Motor neuron (in vitro differentiated cells): ENCODE results near the gene TMEM205. TPM values are rescaled to one million over a fixed set of nuclear protein-coding genes. Genes with fewer than 3 reads are reported as not detected.
"Not testable (repeated sequence)": the region's sequence is repeated elsewhere in the genome, so short reads cannot be mapped to it uniquely, and the experiment has no call there.

Experiments used
- ATAC-seq, 8 experiments: fragments of 200-7000 bp; cut with Tn5 transposase; replicated peaks in 6 of 8; 2 replicates each; pipeline ENCODE4 v1.8.0; 2021; ENCODE audit warnings: mild to moderate bottlenecking in 8 of 8, moderate library complexity in 8 of 8
- H3K27ac ChIP-seq, 2 donors: fragments of 250-450 bp; sonication (Bioruptor Pico); 2 replicates each; pipeline ENCODE4 v1.9.0; 2021; ENCODE audit warnings: antibody characterized with exemption in 2 of 2, mild to moderate bottlenecking in 2 of 2, moderate library complexity in 1 of 2
- H3K4me1 ChIP-seq, 2 donors: fragments of 250-450 bp; sonication (Bioruptor Pico); replicated peaks in 1 of 2; 2 replicates each; pipeline ENCODE4 v1.6.1; 2021; ENCODE audit warnings: antibody characterized with exemption in 2 of 2, mild to moderate bottlenecking in 2 of 2, moderate library complexity in 1 of 2
- H3K4me3 ChIP-seq, 5 donors: fragments of 250-450 bp; sonication (Bioruptor Pico); 2 replicates each; pipeline ENCODE4 v1.9.0; 2021; ENCODE audit warnings: antibody characterized with exemption in 5 of 5, mild to moderate bottlenecking in 5 of 5, moderate library complexity in 4 of 5
- WGBS, 10 experiments: fragments of 450-650 bp; shearing (Covaris generic); methylation state at CpG; one replicate each; pipeline ENCODE4 v1.0.0; 2022; 5-methylcytosine and 5-hydroxymethylcytosine counted together
- in situ Hi-C, 9 experiments: fragments of 400-800 bp; cut with MboI; loops; one replicate each; pipeline ENCODE4 v1.15.0; 2021; ENCODE audit warnings: low sequenced_read_pairs in 9 of 9, low pct_unique_long_range_greater_than_20kb in 2 of 9; ENCODE audit not compliant: unreplicated experiment in 9 of 9
- total RNA-seq, 8 experiments: library from RNA; unstranded; fragments of 300-600 nt; gene quantifications; 2 replicates each; pipeline versions ENCODE4 v1.2.3 to v1.2.4, GENCODE V29; 2022

TMEM205 gene
- total RNA-seq, 8 experiments from 2014 or later = 72.1 to 148 (median 92.9) TPM

DNA sequence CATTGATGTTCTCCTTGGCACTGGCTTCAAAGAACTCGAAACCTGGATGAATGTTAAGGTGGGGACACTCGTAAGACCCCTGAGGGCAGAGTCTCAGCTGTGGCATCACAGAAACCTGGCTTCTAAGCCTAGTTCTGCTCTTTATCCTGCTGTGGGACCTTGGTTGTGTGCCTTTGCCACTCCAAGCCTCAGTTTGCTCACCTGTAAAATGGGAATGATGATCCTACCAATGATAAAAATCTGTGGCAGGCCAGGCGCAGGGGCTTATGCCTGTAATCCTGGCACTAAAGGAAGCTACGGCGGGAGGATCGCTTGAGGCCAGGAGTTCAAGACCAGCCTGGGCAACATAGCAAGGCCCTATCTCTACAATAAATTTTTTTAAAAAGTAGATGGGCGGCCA is 20.5 kb downstream of the TMEM205 start:
- Histone ChIP-seq H3K4me1 (peaks cover 2 to 17% of the 10 kb centered on the region in 2 donors), H3K27ac (no peak overlapping the region), H3K4me3 (no peak overlapping the region)
- no peak for ATAC-seq
- in situ Hi-C loops = no loop called here
- 89 to 100% (median 96%) methylated on average over 3 to 6 of the region's 7 CpGs; no CpG with 5 or more reads in 4 of the 10 experiments for WGBS, 10 experiments

DNA sequence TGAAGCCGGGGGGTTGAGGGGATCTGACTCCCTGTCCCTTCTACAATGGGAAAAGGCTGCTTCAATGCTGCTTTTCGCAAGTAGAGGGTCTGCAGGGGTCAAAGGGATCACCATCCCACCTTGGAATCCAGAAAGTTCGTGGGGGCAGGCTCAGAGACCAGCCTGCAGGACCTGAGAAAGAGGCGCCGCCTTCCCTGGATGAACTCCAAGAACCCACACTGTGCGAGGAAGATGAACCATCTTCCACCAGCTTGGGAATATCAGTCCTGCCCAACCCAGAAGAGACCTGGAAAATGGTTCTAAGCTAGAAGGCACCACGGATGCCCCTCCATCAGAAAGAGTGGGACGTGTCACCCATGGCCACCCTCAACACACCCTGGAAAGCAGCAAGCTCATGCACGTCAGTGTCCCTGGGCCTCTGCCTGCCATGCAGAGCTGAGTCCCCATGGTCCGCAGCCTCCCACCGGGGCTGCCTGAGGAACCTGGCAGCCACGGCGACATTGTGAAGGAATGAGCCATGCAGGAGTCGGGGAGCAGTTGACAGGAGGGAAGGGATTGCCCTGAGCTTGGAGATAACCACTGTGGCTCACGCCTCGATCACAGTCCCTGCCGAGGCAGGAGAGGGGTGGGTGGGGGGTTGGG is 21.2 kb downstream of the TMEM205 start:
- ATAC-seq = peak in 2 of 8 experiments; percentile 6
- WGBS, 10 experiments = 17 to 88% (median 78%) methylated on average over 1 to 4 of the region's 17 CpGs; no CpG with 5 or more reads in 5 of the 10 experiments
- H3K4me1 ChIP-seq = peaks cover 2 to 17% of the 10 kb centered on the region in 2 donors
- in situ Hi-C loops = no loop called here
- H3K27ac ChIP-seq = no peak overlapping the region
- no peak overlapping the region for H3K4me3 ChIP-seq

- peak; percentile 56 to 97 (median 88) for ATAC-seq
- Histone ChIP-seq H3K27ac (peak overlapping the region in 1 of 2 donors; percentile 35), H3K4me3 (no peak overlapping the region), H3K4me1 (peaks cover 2 to 17% of the 10 kb centered on the region in 2 donors)
- in situ Hi-C loops = no loop called here
- WGBS, 10 experiments = 0 to 100% (median 42%) methylated on average over 1 to 6 of the region's 10 CpGs; no CpG with 5 or more reads in 1 of the 10 experiments
Measured at GRCh38 chr19:11324079-11324661, 21.9 kb downstream of the TMEM205 start.

- Histone ChIP-seq H3K4me1 (peaks cover 2 to 17% of the 10 kb centered on the region in 2 donors), H3K4me3 (no peak overlapping the region), H3K27ac (peak overlapping the region in 1 of 2 donors; percentile 35)
- WGBS, 10 experiments = 40 to 100% (median 69%) methylated on average over 1 to 2 of the region's 5 CpGs; no CpG with 5 or more reads in 6 of the 10 experiments
- in situ Hi-C loops = no loop called here
- ATAC-seq = no peak
Measured at GRCh38 chr19:11323601-11324078, 22.4 kb downstream of the TMEM205 start.

DNA sequence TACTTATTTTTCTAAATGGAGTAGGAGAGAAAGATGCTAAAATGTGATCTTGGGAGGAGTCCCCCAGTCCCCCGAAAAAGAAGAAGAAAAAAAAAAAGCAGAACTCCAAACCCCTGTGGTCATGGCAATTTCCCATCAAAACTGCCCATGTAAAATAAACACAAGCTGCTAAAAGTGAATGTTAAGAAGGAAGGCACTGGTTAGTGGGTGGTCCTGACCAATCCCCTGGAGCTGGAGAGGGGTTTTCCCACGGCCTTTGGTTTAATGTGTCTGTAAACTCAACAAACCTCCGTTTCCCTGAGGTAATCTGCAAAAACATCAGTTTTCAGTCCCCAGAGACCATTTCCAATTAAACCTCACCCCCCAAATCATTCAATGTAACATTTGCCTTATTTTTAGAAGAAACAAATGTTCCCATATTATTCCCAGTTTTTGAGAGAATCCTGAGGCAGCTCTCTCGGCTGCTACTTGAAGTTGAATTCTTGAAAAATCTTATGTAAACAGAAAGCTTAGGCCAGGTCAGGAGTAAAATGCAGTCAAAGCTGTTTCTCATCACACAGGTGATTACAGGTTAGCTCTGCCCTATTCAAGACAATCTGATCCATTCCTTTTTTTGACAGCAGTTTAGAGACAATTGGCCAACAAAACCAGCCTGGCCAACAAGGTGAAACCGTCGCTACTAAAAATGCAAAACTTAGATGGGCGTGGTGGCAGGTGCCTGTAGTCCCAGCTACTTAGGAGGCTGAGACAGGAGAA is 23.6 kb downstream of the TMEM205 start:
- WGBS, 10 experiments = 23 to 90% (median 62%) methylated on average over 2 to 7 of the region's 7 CpGs; no CpG with 5 or more reads in 1 of the 10 experiments
- Histone ChIP-seq H3K4me1 (peaks cover 2 to 17% of the 10 kb centered on the region in 2 donors), H3K27ac (no peak overlapping the region), H3K4me3 (no peak overlapping the region)
- no peak for ATAC-seq
- in situ Hi-C loops = no loop called here

- no peak for ATAC-seq
- Histone ChIP-seq H3K4me3 (no peak overlapping the region), H3K27ac (no peak overlapping the region), H3K4me1 (peaks cover 2 to 17% of the 10 kb centered on the region in 2 donors)
- WGBS, 10 experiments = 80 to 100% (median 88%) methylated on average over 2 to 9 of the region's 14 CpGs; no CpG with 5 or more reads in 1 of the 10 experiments
- in situ Hi-C loops = no loop called here
Measured at GRCh38 chr19:11321191-11322126, 24.6 kb downstream of the TMEM205 start.

GRCh38 chr19:11320278-11320995 is 25.6 kb downstream of the TMEM205 start:
- in situ Hi-C loops, H3K27ac ChIP-seq, H3K4me3 ChIP-seq, ATAC-seq: not testable (repeated sequence)
- peaks cover 2 to 17% of the 10 kb centered on the region in 2 donors for H3K4me1 ChIP-seq
- 69 to 100% (median 96%) methylated on average over 1 to 8 of the region's 9 CpGs for WGBS, 10 experiments

DNA sequence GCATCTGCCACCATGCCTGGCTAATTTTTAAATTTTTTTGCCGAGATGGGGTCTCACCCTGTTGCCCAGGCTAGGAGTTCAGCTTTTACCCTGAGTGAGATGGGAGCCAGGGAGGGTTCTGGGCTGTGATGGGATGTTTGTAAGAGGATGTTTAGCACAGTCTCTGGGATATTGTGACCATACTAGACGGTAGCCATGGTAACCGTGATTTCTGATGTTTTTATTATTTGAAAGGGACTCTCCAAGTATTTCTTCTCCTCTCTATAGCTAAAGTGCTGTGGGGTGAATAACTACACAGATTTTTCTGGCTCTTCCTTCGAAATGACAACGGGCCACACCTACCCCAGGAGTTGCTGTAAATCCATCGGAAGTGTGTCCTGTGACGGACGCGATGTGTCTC is 39.7 kb downstream of the TMEM205 start:
- Histone ChIP-seq H3K4me1 (no peaks in the 10 kb centered on the region), H3K27ac (no peak overlapping the region), H3K4me3 (no peak overlapping the region)
- ATAC-seq = no peak
- WGBS, 10 experiments = 36 to 92% (median 68%) methylated on average over 2 to 8 of the region's 9 CpGs; no CpG with 5 or more reads in 4 of the 10 experiments
- in situ Hi-C loops = no loop called here

GRCh38 chr19:11304936-11305335 is 41.1 kb downstream of the TMEM205 start:
- in situ Hi-C loops = no loop called here
- Histone ChIP-seq H3K27ac (no peak overlapping the region), H3K4me1 (no peaks in the 10 kb centered on the region), H3K4me3 (no peak overlapping the region)
- no peak for ATAC-seq
- WGBS, 10 experiments = 73 to 100% (median 95%) methylated on average over 1 to 3 of the region's 5 CpGs; no CpG with 5 or more reads in 4 of the 10 experiments

DNA sequence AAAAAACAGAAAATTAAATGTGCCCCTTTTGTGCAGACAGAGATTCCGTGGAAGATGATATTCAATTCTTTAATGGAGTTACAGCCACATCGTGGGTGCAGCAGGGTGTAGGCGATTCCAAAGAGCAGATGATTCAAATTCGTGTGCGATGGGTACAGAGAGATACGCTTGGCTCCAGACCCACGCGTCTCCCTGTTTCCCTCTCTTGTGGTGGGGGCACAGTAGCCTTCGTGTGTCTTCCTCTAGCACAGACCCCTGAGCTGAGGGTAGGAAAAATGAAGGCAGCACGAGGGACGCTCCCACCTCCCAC is 45.3 kb downstream of the TMEM205 start:
- Histone ChIP-seq H3K27ac (no peak overlapping the region), H3K4me3 (no peak overlapping the region), H3K4me1 (no peaks in the 10 kb centered on the region)
- ATAC-seq = no peak
- in situ Hi-C loops = no loop called here
- whole genome bisulfite sequencing, 10 experiments = 10 to 100% (median 82%) methylated on average over 1 to 8 of the region's 11 CpGs; no CpG with 5 or more reads in 3 of the 10 experiments

- Histone ChIP-seq H3K27ac (no peak overlapping the region), H3K4me3 (no peak overlapping the region), H3K4me1 (no peaks in the 10 kb centered on the region)
- 47 to 100% (median 91%) methylated on average over 2 to 8 of the region's 8 CpGs for WGBS, 10 experiments
- in situ Hi-C loops = loop anchor here in 3 of 9 experiments (25.0 kb wide), 1 partner anchor 187 kb away; the partner anchor contains the start of gene ELAVL3 (in 3 of the 3)
- ATAC-seq = no peak
Measured at GRCh38 chr19:11299946-11300810, 45.9 kb downstream of the TMEM205 start.
